ENCODE measurements around the gene RHBDL3. TPM values are rescaled to one million over a fixed set of nuclear protein-coding genes. Genes with fewer than 3 reads are reported as not detected.

RHBDL3 gene
- total RNA-seq, 1 experiment from 2014 or later: 12.5 TPM

DNA sequence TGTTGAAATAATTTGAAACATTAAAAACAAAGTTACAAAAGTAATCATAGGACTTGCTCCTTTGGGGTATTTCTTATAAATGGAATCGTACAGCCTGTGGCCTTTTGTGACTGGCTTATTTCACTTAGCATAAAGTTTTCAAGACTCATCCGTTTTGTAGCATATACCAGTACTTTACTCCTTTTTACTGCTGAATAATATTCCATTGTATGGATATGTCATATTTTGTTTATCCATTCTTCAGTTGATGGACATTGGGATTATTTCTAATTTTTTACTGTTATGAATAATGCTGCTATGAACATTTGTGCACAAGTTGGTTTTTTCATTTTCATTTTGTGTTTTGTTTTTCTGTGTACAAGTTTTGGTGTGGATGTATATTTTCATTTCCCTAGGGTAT, 30.0 kb upstream of the RHBDL3 start:
- no peak overlapping the region for H2BK5ac ChIP-seq (ENCODE audit: insufficient read length, low read length)
- H3K79me2 ChIP-seq (ENCODE audit: insufficient read depth, low read length): no peaks in the 10 kb centered on the region
- H4K8ac ChIP-seq (replicated peaks; ENCODE audit: insufficient read length, low read depth, low read length): no peak overlapping the region
- Mint-ChIP-seq H3K27me3 (ENCODE audit: low read depth) (no peaks in the 10 kb centered on the region), H3K9me3 (no peaks in the 10 kb centered on the region), H3K4me1 (peaks cover 13 to 15% of the 10 kb centered on the region in 2 experiments), H3K4me3 (no peak overlapping the region), H3K36me3 (ENCODE audit: insufficient read depth in 1 of 3, low read depth in 3 of 3) (no peaks in the 10 kb centered on the region), H3K27ac (no peak overlapping the region)
- no peak overlapping the region for H4K91ac ChIP-seq (ENCODE audit: insufficient read length, low read depth, low read length)
- no peaks in the 10 kb centered on the region; the same call in 1 of the 2 replicates for H3K4me1 ChIP-seq (ENCODE audit: insufficient read depth, low read length)
- H2BK15ac ChIP-seq (ENCODE audit: low read depth, low read length): no peak overlapping the region
- no peak overlapping the region for H3K4me2 ChIP-seq (ENCODE audit: insufficient read depth, insufficient read length, low read length)
- H2BK120ac ChIP-seq (ENCODE audit: low read depth, low read length, poor library complexity, severe bottlenecking): no peak overlapping the region
- no peaks in the 10 kb centered on the region for H3K9me3 ChIP-seq (ENCODE audit: control insufficient read depth, low read depth, low read length)
- no peak overlapping the region for H3T11ph ChIP-seq (ENCODE audit: low read length)
- H3K23ac ChIP-seq (ENCODE audit: insufficient read length, low read depth, low read length): no peak overlapping the region
- no peak overlapping the region for H3K18ac ChIP-seq (ENCODE audit: insufficient read length, low read depth, low read length)
- H4K20me1 ChIP-seq (ENCODE audit: control insufficient read depth, insufficient read depth, insufficient read length): no peaks in the 10 kb centered on the region
- no peak overlapping the region for H2BK12ac ChIP-seq (ENCODE audit: insufficient read length, low read depth, low read length)
- H3K4ac ChIP-seq (ENCODE audit: low read depth, low read length): no peak overlapping the region
- H3K9ac ChIP-seq (ENCODE audit: extremely low read depth, insufficient read length, low read length): no peak overlapping the region
- WGBS (ENCODE audit: extremely low coverage, insufficient read length, low lambda C conversion rate): no CpG with 5 or more reads among the region's 2 CpGs
- no peak overlapping the region for H2BK20ac ChIP-seq (ENCODE audit: low read depth, low read length, poor library complexity, severe bottlenecking)
- no peaks in the 10 kb centered on the region for H3K79me1 ChIP-seq (ENCODE audit: insufficient read depth, low read depth, low read length, poor library complexity, severe bottlenecking)
- no peak for DNase-seq
- no peak overlapping the region for H2AK5ac ChIP-seq (ENCODE audit: insufficient read length, low read length)
- H3K56ac ChIP-seq (ENCODE audit: insufficient read length, low read depth, low read length): no peak overlapping the region
- no peaks in the 10 kb centered on the region for H3K23me2 ChIP-seq (ENCODE audit: insufficient read length, low read depth, low read length, poor library complexity, severe bottlenecking)
- no peak overlapping the region for H3K27ac ChIP-seq (ENCODE audit: insufficient read length, low read depth, low read length)
- no peak overlapping the region for H2AFZ ChIP-seq (ENCODE audit: low read length)
- TF ChIP-seq, protein P1, sequence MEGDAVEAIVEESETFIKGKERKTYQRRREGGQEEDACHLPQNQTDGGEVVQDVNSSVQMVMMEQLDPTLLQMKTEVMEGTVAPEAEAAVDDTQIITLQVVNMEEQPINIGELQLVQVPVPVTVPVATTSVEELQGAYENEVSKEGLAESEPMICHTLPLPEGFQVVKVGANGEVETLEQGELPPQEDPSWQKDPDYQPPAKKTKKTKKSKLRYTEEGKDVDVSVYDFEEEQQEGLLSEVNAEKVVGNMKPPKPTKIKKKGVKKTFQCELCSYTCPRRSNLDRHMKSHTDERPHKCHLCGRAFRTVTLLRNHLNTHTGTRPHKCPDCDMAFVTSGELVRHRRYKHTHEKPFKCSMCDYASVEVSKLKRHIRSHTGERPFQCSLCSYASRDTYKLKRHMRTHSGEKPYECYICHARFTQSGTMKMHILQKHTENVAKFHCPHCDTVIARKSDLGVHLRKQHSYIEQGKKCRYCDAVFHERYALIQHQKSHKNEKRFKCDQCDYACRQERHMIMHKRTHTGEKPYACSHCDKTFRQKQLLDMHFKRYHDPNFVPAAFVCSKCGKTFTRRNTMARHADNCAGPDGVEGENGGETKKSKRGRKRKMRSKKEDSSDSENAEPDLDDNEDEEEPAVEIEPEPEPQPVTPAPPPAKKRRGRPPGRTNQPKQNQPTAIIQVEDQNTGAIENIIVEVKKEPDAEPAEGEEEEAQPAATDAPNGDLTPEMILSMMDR (conservative IDR thresholded peaks at IDR 0.05): no peak
- no peak overlapping the region for H4K5ac ChIP-seq (ENCODE audit: insufficient read length, low read depth, low read length)
- no peak overlapping the region for H3K14ac ChIP-seq (ENCODE audit: insufficient read depth, low read length)
- no peaks in the 10 kb centered on the region for H3K27me3 ChIP-seq (ENCODE audit: insufficient read depth, low read length)
